ENCODE measurements around the gene CAPN2. TPM values are rescaled to one million over a fixed set of nuclear protein-coding genes. Genes with fewer than 3 reads are reported as not detected.

CAPN2 gene
- not detected for polyA plus RNA-seq (2012; ENCODE audit: insufficient read depth, insufficient read length)

GRCh38 chr1:223712194-223712849 is at the start of gene CAPN2:
Gene CAPN2 (plus strand): TSS chr1:223712539. CDS start chr1:223712641, 102 bp downstream.
- no peak for DNase-seq (ENCODE audit: low read depth, low spot score)
- no peak within 1 kb of the TSS for H3K4me3 ChIP-seq (ENCODE audit: low read length)

GRCh38 chr1:223662943-223663342 is 49.4 kb upstream of the CAPN2 start:
- H3K4me3 ChIP-seq (ENCODE audit: low read length) = no peak overlapping the region
- no peak for DNase-seq (ENCODE audit: low read depth, low spot score)

GRCh38 chr1:223664106-223664505 is 48.2 kb upstream of the CAPN2 start:
- DNase-seq (ENCODE audit: low read depth, low spot score) = no peak
- no peak overlapping the region for H3K4me3 ChIP-seq (ENCODE audit: low read length)

GRCh38 chr1:223665592-223666312 is 46.6 kb upstream of the CAPN2 start, which contains the start of gene CAPN8:
Gene CAPN8 (minus strand): TSS chr1:223665701. CDS start chr1:223665646, 55 bp downstream.
- no peak for DNase-seq (ENCODE audit: low read depth, low spot score)
- H3K4me3 ChIP-seq (ENCODE audit: low read length) = no peak within 1 kb of the TSS

DNA sequence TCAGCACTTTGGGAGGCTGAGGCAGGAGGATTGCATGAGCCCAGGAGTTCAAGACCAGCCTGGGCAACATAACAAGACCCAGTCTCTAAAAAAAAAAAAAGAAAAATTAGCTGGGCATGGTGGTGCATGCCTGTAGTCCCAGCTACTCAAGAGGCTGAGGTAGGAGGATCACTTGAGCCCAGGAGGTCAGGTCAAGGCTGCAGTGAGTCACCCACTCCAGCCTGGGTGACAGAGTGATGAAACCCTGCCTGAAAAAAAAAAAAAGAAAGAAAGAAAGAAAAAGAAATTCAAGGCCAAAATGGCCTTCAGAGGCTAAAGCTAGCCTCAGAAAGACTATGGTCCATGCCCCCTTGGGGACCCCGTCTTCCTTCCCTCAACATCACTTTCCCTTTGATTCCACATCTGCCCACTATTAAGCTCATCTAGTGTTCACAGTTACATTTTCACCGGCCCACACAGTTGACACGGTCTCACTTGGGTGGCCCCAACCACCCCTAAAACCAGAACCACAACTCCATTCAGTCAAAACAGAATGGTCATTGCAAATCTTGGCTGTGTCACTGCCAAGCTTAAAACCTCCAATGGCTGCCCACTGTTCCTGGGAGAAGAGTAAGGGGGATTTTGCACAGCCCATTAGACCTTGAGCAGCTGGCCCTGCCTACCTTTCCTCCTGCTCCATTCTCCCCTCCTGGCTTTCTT is 44.7 kb upstream of the CAPN2 start:
- no peak for DNase-seq (ENCODE audit: low read depth, low spot score)
- H3K4me3 ChIP-seq (ENCODE audit: low read length) = no peak overlapping the region

GRCh38 chr1:223669003-223669795 is 43.1 kb upstream of the CAPN2 start:
- no peak overlapping the region for H3K4me3 ChIP-seq (ENCODE audit: low read length)
- no peak for DNase-seq (ENCODE audit: low read depth, low spot score)

DNA sequence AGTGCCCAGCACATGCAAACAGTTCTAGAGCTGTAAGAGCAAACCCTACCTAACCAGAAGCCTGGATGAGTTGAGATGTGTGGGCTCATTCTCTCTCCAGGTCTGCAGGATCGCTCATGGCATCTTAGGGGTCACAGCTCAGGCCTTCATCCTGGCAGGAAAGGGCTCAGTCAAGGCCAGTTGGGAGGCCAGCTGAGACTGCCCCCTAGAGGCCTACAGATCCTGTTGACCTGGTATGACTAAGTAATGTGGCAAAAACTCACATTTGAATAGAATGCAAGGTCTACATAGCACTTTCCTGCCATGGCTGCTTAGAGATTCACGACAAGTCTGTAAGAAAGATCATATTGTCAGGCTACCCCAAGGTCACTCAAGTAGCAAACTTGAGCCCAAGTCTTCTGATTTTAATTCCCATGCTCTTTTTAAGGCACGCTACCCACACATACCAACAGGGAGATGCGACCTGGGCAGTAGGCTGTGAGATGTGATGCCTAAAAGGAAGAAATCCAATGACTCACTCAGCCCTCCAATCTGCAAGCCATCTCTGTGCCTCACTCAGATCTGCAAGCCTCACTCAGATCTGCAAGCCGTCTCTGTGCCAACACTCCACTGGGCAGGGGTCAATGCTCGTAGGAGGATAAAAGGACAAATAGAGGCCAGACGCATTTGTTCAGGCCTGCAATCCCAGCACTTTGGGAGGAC is 41.7 kb upstream of the CAPN2 start:
- DNase-seq (ENCODE audit: low read depth, low spot score) = no peak
- H3K4me3 ChIP-seq (ENCODE audit: low read length) = no peak overlapping the region

DNA sequence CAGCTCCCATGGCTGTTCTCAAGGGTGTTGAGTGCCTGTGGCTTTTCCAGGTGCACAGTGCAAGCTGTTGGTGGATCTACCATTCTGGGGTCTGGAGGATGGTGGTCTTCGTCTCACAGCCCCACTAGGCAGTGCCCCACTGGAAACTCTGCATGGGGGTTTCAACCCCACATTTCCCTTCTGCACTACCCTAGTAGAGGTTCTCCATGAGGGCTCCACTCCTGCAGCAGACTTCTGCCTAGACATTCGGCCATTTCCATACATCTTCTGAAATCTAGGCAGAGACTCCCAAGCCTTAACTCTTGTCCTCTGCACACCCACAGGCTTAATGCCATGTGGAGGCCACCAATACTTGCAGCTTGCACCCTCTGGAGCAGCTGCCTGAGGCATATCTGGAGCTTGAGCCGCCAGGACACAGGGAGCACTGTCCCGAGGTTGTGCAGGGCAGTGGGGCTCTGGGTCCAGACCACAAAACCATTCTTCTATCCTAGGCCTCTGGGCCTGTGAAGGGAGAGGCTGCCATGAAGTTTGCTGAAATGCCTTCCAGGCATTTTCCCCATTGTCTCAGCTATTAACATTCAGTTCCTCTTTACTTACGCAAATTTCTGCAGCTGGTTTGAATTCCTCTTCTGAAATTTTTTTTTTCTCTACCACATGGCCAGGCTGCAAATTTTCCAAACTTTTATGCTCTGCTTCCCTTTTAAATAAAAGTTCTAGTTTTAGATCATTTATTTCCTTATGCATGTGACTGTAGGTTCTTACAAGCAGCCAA is 38.0 kb upstream of the CAPN2 start:
- H3K4me3 ChIP-seq (ENCODE audit: low read length) = no peak overlapping the region
- no peak for DNase-seq (ENCODE audit: low read depth, low spot score)

GRCh38 chr1:223678841-223679240 is 33.5 kb upstream of the CAPN2 start:
- DNase-seq (ENCODE audit: low read depth, low spot score) = no peak
- H3K4me3 ChIP-seq (ENCODE audit: low read length) = no peak overlapping the region

GRCh38 chr1:223680188-223680587 is 32.2 kb upstream of the CAPN2 start:
- H3K4me3 ChIP-seq (ENCODE audit: low read length) = no peak overlapping the region
- no peak for DNase-seq (ENCODE audit: low read depth, low spot score)

DNA sequence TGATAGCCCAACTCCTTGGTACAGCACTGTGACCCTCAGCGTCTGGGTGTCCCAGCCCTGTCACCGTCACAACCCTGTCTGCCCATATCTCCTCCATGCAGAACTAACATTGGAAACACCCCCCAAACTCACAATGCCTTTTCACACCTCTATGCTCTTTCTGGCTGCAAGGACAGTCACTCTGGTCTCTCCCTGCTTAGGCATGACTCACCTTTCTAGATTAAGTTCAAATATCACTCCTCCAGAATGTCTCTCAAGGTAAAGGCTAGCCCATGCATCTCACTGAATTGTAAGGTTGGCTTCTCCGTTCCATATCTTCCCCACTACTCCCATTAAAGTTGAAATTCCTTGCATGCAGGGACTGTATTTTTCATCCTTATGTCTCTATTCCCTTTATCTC is 29.8 kb upstream of the CAPN2 start:
- no peak overlapping the region for H3K4me3 ChIP-seq (ENCODE audit: low read length)
- DNase-seq (ENCODE audit: low read depth, low spot score) = no peak

DNA sequence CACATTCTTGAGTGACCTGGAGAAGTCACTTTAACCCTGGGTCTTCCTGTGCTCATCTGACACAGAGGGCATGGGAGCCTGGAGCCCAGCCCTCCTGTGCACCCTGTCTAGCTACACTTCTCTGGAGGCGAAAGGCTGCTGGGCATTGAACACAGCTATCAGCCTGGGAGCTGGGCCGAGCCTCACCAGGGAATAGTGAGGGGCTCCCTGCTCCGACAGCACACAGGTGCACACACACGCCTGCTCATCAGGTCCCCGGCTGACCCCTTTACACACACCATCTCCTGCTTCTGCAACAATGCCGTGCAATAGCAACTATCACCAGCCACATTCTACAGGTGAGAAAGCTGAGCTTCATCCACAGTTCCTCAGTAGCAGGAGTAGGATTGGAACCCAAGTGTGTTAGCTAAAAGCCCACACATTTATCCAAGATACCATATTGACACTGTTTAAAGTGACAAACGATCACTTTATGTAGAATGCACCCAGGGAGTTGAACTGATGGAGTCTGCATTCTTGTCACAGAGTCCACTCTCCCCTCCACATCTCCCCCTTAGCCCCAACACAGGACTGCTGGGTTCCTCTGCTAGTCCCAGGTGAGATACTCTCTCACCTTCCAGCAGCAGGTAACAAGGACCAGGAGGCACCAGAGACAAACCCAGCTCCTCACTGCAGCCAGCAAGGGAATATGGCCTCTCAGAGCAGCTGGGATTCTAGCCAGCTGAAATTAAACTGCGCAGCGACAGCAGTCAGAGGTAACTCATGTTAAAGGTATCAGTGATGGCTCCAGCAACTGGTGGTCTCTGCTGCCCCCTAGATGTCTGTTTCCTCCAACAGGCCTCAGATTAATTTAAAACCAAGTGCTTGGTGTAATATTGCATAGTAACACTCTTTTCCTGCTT is 28.5 kb upstream of the CAPN2 start:
- H3K4me3 ChIP-seq (ENCODE audit: low read length) = no peak overlapping the region
- peak; percentile 58 for DNase-seq (ENCODE audit: low read depth, low spot score)

GRCh38 chr1:223684488-223684792 is 27.9 kb upstream of the CAPN2 start:
- no peak overlapping the region for H3K4me3 ChIP-seq (ENCODE audit: low read length)
- DNase-seq (ENCODE audit: low read depth, low spot score) = no peak

GRCh38 chr1:223691121-223691520 is 21.2 kb upstream of the CAPN2 start:
- DNase-seq (ENCODE audit: low read depth, low spot score) = no peak
- no peak overlapping the region for H3K4me3 ChIP-seq (ENCODE audit: low read length)

- DNase-seq (ENCODE audit: low read depth, low spot score) = no peak
These were observed 17.3 kb upstream of the CAPN2 start for GRCh38 chr1:223695014-223695548.

DNA sequence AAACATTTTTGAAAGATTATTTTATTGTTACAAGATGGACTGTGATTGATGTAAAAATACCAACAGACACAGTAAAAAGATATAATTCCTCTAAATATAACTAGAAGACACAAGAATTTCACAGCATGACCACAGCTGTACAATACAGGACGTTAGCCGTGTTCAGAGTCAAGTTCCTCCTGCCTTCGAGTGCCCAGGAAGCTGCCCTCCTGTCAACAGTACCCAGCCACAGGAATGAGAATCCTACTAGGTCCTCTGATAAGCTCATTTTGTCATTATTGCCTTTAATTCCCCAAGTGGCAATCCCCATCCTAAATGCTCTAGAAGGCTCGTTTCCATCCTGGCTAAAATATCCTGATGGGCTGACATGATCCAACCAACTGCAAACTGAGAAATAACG is 16.4 kb upstream of the CAPN2 start:
- DNase-seq (ENCODE audit: low read depth, low spot score) = no peak
- no peak overlapping the region for H3K4me3 ChIP-seq (ENCODE audit: low read length)

More at GRCh38 chr1:223695014-223695548, 17.3 kb upstream of the CAPN2 start:
- H3K4me3 ChIP-seq (ENCODE audit: low read length) = no peak overlapping the region

DNA sequence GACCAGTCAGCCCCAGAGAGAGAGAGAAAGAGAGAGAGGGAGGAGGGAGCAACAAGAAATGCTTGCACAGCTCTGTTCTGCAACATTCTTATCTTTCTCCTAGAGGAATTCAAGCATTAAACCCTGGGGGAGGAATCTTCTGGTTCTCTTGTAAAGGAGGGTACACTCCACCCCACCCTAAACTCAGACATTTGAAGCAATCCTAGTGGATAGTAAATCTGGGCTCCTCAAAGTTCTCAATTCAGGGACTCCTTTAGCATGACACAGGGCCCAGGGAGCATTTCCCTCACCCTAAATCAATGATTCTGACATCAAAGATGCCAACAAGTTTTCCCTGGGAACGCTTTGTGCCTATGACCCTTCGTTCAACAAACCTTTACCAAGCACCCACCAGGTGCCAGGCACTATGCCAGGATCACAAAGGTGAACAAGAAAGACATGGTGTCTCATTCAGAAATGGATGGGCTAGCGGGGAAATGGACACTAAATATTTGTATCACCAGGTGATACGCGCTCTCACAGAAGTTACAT is 11.9 kb upstream of the CAPN2 start:
- H3K4me3 ChIP-seq (ENCODE audit: low read length) = no peak overlapping the region

More for the DNA sequence above, 11.9 kb upstream of the CAPN2 start:
- DNase-seq (ENCODE audit: low read depth, low spot score) = no peak

Data from Jurkat, Clone E6-1 (cell line).